ENCODE measurements around the gene APOBEC3B.
A peak's percentile ranks its signal among the peaks of the same experiment; 100 is the strongest.
"Not testable (repeated sequence)": the region's sequence is repeated elsewhere in the genome, so short reads cannot be mapped to it uniquely, and the experiment has no call there.

Gene APOBEC3B

DNA sequence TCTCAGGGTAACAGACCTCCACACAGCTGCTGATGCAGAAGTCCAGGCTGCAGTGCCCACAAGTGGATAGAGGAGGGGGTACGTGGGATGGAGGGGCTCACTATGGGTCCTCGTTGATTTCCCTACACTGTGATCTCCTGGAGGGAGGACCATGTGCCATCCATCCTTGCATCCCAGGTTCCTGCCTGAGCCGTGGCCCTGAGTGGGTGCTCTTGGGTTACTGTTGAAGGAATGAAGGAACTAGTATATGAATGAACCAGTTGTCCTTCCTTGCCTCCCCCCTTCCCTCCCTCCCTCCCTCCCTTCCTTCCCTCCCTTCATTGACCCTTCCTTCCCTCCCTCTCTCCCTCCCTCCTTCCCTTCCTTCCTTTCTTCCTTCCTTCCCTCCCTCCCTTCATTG is 15.4 kb downstream of the APOBEC3B start:
- no peak for DNase-seq (ENCODE audit: low spot score)

DNA sequence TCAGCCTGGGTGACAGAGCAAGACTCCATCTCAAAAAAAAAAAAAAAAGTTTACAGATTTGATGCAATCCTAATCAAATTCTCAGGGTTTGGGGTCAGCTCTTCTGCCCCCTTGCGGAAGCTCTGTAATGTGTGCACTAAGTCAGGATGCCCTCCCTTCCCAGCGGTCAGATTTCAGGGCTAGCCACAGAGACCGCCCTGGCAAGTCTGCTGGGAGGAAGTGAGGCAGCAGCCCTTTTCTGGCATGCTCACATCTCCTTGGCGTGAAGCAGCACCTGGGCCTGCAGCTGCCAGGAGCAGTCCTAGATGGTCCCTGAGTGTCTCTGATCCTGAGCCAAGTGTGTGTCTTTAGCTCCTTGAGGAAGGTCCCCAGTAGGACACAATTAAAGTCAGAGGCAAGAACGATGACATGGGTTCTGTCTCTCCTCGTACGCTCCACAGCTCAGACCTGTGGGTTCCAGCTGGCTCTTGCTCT is 21.1 kb downstream of the APOBEC3B start:
- DNase-seq (ENCODE audit: low spot score): peak; percentile 84

DNA sequence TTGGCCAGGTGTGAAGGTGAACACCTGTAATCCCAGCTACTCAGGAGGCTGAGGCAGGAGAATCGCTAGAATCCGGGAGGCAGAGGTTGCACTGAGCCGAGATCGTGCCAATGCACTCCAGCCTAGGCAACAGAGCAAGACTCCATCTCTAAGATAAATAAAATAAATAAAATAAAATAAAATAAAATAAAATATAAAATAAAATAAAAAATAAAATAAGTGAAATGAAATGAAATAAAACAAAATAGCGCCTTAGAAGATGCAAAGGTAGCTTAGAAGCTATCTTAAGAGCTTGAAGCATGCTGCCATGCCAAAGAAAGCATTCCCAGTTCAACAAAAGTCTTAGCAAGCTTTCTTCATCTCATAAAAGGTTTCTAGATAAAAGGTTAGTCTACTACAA is 25.0 kb downstream of the APOBEC3B start:
- DNase-seq (ENCODE audit: low spot score): no peak

DNA sequence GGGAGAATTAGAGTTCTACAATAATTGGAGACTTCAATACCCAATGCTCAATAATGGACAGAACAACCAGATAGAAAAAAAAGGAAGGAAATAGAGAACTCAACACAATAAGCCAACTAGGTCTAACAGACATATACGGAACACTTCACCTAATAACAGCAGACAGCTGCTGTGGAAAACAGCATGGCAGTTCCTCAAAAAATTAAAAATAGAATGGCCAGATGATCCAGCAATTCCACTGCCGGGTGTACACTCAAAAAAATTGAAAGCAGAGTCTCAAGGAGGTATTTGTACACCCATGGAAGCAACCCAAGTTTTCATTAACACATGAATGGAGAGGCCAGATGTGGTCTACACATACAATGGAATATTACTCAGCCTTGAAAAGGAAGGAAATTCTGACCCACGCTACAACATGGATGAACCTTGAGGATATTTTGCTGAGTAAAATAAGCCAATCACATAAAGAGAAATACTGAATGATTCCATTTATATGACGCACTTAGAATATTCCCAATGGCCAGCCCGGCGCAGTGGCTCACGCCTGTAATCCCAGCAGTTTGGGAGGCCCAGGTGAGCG is 26.2 kb downstream of the APOBEC3B start:
- not testable (repeated sequence) for DNase-seq (ENCODE audit: low spot score)

DNA sequence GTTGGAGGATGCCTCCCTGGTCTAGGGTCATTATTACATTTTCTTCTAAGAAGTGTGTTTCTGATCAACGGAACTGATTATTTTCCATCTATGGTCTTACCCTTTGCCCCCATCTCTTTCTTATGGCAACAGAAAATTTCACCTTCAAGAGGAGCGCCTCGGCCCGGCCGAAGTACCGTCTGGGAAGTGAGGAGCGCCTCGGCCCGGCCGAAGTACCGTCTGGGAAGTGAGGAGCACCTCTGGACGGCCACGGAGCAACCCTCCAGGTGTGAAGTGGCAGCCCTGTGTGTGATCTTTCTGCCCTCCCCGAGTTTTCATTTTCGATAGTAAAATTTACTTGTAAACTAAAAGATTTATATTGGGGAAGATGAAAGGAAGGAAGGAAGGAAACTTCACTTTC is 28.8 kb downstream of the APOBEC3B start:
- DNase-seq (ENCODE audit: low spot score): no peak

DNA sequence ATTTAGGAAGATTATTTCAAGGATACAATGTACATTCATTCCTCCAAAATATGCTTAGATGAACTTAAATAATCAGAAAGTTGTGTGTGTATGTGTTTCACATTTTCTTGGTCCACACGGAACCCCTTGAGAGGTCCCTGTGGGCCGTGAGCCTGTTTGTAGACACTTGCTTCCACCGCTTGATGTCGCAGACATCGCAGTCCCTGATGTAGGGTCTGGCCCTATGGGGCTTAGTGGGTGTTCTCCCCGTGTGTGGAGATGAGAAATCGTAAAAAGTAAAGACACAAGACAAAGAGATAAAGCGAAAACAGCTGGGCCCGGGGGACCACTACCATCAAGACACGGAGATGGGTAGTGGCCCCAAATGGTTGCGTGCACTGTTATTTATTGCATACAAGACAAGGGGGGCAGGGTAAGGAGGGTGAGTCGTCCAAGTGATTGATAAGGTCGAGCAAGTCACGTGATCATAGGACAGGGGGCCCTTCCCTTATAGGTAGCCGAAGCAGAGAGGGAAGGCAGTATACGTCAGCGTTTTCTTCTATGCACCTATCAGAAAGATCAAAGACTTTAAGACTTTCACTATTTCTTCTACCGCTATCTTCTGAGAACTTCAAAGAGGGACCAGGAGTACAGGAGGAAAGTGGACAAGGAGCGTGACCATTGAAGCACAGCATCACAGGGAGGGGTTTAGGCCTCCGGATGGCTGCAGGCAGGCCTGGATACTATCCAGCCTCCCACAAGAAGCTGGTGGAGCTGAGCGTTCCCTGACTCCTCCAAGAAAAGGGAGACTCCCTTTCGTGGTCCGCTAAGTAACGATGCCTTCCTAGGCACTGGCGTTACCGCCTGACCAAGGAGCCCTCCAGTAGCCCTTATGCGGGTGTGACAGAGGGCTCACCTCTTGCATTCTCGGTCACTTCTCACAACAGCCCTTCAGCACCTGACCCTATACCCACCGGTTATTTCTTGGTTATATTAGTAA is 30.7 kb downstream of the APOBEC3B start:
- no peak for DNase-seq (ENCODE audit: low spot score)

DNA sequence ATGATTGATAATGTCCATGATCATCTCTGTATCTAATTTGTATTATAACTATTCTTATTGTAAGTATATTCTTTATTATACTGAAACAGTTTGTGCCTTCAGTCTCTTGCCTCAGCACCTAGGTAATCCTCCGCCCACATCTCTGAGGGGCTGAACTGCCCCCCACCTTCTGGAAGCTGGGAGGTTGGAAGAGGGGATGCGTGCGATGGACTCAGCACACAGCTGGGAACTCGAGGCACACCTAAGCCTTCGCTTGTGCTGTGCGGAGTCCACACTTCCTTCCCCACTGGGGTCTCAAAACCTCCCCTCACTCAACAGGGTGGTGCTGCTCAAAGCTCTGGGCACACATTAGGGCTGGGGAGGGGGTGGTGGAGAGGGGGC is 31.4 kb downstream of the APOBEC3B start:
- not testable (repeated sequence) for DNase-seq (ENCODE audit: low spot score)

DNA sequence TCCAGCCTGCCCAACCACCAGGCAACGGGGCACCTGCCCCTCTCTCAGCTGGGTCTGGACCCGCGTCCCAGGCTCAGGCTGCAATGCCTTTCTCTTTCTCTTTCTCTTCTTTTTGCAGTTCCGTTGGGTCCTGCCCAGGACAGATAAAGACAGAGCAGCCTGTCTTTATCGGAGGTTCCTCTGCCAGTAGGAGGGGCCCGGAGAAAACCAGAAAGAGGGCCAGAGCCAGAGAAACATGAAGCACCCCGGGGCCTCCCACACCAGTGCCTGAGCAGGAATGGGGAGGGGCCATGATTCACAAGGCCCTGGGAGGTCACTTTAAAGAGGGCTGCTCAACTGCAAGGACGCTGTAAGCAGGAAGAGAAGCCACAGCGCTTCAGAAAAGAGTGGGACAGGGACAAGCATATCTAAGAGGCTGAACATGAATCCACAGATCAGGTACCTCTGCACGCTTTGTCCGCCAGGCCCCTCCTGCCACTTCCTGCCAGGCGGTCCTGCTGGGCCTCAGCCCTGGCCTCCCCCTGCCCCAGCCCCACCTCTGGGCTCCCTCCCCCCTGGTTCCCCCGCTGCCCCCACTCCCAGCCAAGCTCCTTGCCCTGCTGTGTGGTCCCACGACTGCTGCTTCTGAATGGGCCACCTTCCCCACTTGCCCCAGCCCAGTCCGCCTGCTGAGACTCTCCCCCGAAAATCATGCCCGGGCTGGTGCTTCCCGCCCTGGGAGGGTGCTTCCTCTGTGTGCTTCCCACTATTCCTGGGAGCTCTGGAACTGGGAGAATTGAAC is 32.0 kb downstream of the APOBEC3B start, which contains the start of gene APOBEC3C:
TSS of gene APOBEC3C (plus strand) at position 316 of the 781 bp plus-strand sequence. CDS start at position 422, 106 bp downstream.
- DNase-seq (ENCODE audit: low spot score): peak; percentile 66

DNA sequence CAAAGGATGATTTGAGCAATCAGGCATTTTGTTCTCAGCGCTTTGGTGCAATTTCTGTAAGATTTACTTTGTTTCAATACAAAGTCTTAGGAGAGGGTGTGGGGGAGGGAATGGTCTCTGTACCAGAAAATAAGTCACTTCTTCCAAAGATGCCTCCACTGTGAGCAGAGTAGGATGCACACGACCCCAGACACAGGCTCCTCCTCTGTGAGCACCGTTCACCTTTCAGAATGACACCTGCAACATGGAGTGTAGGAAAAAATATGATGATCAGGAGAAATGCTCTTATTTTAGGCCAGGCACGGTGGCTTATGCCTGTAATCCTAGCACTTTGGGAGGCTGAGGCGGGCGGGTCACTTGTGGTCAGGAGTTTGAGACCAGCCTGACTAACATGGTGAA is 32.6 kb downstream of the APOBEC3B start:
- not testable (repeated sequence) for DNase-seq (ENCODE audit: low spot score)

DNA sequence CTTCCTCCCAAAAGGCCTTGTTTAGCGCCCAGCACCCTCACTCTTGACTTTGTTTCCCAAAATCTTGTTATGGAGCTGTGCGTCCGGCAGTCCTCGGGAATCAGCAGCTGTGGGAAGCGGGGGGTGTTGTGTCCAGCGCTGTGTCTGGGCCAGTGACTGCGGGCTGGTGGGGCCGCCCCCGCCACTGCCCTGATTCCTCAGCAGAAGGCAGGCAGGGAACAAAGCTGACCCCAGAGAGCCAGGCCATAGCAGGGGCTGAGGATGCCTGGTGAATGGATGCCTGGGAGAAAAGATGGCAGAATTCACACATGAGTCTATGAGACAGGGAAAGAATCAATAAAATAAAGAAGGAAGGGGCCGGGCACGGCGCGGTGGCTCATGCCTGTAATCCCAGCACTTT is 34.4 kb downstream of the APOBEC3B start:
- DNase-seq (ENCODE audit: low spot score): no peak

DNA sequence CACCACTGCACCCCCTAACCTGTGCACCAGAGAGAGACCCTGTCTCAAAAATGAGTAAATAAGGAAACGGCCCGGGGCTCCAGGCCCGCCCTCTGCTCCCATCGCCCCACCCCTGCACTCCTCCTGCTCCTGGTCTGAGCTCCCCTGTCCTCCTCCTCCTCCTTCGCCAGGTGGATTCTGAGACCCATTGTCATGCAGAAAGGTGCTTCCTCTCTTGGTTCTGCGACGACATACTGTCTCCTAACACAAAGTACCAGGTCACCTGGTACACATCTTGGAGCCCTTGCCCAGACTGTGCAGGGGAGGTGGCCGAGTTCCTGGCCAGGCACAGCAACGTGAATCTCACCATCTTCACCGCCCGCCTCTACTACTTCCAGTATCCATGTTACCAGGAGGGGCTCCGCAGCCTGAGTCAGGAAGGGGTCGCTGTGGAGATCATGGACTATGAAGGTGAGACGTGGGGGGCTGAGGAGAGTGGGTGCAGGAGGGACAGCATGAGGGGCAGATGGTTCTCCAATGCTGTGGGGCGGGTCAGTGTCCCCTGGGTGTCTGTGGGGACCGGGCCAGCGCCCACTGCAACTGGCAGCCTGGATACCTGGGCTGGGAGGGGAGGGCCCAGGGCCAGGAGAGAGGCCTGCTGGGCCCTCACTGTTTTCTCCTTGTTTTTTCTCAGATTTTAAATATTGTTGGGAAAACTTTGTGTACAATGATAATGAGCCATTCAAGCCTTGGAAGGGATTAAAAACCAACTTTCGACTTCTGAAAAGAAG is 35.6 kb downstream of the APOBEC3B start:
- DNase-seq (ENCODE audit: low spot score): no peak

DNA sequence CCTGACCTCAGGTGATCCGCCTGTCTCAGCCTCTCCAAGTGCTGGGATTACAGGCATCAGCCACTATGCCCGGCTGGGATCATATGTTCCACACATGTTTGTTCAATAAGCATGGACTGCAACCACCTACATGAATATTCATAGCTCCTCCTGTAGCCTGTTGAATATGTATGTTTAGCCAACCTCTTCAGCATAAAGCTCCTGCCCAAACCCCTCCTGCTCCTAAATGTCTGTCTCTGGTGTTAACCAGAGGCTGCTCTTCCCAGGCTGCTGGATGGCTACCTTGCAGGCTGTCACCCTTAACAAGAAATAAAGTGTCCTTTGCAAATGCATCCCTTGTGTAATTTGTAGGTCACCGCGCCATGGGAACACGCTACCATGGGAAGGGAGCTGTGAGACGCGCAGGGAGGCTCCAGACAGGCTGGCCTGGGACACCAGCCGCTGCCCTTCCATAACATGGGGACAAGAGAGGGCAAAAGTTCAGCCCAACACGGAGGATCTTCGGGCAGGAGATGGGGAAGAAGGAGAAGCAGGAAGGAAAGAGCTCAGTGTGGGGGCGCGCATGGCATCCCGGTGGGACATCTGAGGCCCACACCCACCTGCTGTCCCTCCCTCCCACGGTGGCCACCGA is 38.0 kb downstream of the APOBEC3B start:
- not testable (repeated sequence) for DNase-seq (ENCODE audit: low spot score)

DNA sequence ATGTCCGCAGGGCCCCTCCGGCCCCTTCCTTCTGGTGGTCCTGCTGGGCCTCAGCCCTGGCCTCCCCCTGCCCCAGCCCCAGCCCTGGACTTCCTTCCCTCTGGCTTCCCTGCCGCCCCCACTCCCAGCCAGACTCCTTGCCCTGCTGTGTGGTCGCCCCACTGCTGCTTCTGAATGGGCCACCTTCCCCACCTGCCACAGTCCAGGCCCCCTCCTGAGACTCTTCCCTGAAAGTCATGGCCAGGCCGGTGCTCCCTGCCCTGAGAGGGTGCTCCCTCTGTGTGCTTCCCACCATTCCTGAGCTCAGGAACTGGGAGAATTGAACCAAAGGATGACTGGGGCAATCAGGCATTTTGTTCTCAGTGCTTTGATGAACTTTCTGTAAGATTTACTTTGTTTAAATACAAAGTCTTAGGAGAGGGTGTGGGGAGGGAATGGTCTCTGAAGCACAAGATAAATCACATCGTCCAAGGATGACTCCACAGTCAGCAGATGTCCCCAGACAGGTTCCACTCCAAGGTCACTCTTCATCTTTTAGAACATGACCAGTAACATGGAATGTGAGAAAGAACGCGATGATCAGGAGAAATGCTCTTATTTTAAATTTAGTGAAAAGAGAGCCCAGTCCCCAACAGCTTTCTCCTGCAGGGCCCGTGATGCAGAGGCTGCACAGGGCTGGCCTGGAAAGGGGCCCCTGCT is 39.6 kb downstream of the APOBEC3B start:
- DNase-seq (ENCODE audit: low spot score): no peak

DNA sequence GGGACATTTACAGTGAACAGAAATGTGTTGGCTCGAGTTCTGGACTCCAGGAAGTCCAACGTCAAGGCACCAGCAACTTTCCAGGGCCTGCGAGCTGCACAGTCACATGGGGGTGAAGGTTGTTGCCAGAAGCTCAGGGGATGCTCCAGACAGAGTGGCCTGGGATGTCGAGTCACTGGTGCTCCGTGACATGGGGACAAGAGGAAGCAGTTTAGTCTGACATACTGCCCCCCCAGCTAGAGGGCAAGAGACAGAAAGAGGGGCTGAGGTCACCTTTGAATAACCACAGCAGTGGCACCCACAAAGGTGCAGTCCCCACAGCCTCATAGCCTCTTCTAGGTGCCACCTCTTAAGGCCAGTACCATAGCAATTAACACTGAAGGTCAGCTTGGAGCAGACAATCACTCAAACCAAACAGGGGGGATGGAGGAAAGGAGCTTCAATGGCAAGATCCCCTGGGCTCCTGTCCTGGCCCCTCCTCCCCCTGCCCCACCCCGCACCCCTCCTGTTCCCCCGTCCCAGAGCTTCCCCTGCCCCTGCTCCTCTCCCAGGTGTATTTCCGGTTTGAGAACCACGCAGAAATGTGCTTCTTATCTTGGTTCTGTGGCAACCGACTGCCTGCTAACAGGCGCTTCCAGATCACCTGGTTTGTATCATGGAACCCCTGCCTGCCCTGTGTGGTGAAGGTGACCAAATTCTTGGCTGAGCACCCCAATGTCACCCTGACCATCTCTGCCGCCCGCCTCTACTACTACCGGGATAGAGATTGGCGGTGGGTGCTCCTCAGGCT is 42.6 kb downstream of the APOBEC3B start:
- no peak for DNase-seq (ENCODE audit: low spot score)

DNA sequence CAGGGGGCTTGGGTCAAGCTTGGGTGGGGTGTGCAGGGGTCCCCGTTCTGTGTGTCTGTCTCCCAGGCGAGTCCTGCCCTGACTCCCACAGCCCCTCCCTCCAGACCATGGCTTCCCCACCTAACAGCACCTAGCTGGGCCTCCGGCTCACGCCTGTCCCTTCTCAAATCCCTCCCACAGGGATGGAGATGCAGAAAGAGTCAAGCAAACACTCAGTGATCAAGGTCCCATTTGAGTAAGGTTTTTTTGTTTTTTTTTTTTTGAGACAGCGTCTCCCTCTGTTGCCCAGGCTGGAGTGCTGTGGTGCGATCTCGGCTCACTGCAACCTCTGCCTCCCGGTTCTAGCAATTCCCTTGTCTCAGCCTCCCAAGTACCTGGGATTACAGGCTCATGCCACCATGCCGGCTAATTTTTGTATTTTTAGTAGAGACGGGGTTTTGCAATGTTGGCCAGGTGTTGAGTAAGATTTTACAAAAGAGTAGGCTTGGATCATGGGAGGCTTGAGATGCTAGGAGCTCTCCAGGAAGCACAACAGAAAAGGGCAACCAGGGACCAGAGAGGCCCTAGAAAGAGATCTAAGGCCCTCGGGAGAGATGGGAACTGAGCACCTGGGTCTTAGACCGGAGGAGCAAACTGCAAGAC is 44.5 kb downstream of the APOBEC3B start:
- no peak for DNase-seq (ENCODE audit: low spot score)

DNA sequence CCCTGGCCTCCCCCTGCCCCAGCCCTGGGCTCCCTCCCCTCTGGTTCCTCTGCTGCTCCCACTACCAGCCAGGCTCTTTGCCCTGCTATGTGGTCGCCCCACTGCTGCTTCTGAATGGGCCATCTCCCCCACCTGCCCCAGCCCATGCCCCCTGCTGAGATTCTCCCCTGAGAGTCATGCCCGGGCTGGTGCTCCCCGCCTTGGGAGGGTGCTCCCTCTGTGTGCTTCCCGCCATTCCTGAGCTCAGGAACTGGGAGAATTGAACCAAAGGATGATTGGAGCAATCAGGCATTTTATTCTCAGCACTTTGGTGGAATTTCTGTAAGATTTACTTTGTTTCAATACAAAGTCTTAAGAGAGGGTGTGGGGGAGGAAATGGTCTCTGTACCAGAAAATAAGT is 45.6 kb downstream of the APOBEC3B start:
- DNase-seq (ENCODE audit: low spot score): no peak

DNA sequence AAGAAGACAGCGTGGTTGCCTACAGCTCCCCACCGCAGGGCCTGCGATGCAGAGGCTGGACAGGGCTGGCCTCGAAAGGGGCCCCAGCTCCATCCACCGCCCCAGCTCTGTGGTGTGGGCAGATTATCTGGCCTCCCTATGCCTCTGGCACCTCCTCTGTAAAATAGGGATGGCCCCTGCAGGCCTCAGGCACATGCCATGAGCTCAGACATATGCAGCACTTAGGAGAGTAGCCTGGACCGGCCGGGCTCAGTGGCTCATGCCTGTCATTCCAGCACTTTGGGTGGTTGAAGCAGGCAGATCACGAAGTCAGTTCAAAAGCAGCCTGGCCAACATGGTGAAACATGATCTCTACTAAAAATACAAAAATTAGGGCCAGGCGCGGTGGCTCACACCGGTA is 46.1 kb downstream of the APOBEC3B start:
- DNase-seq (ENCODE audit: low spot score): no peak

DNA sequence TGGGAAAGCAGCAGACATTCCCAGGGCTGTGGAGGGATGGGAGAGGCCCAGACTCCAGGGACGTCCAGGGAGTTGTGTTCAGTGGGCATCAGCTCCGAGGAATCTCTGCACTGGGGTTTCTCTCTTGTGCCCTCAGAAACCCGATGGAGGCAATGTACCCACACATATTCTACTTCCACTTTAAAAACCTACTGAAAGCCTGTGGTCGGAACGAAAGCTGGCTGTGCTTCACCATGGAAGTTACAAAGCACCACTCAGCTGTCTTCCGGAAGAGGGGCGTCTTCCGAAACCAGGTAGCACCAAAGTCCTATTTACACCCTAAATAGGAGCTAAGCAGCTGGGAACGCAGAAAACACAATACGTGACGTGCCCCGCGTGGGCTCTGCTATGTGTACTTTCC is 47.1 kb downstream of the APOBEC3B start:
- DNase-seq (ENCODE audit: low spot score): no peak

DNA sequence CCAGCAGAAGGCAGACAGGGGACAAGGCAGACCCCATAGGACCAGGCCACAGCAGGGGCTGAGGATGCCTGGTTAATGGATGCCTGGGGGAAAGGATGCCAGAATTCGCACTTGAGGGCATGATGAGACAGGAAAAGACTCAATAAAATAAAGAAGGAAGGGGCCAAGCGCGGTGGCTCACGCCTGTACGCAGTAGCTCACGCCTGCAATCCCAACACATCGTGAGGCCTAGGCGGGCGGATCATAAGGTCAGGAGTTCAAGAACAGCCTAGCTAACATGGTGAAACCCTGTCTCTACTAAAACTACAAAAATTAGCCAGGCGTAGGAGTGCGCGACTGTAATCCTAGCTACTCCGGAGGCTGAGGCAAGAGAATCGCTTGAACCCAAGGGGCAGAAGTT is 48.6 kb downstream of the APOBEC3B start:
- no peak for DNase-seq (ENCODE audit: low spot score)
